Ureter (tissue), 1 donor: Measurements from ENCODE around the gene TCF12. TPM values are rescaled to one million over a fixed set of nuclear protein-coding genes. Genes with fewer than 3 reads are reported as not detected.

ENCODE experiments used
- DNase-seq: peaks from one replicate; pipeline ENCODE4 v3.0.0-alpha.2; 2020; ENCODE audit warnings: low spot score
- total RNA-seq: library from RNA; stranded (reverse); gene quantifications from one replicate; pipeline ENCODE4 v1.2.4, GENCODE V29; 2023
- donor health status: DM: yes; HTN: yes; CAD: no.

Gene TCF12
- total RNA-seq, 1 donor from 2014 or later, result 158 TPM

DNA sequence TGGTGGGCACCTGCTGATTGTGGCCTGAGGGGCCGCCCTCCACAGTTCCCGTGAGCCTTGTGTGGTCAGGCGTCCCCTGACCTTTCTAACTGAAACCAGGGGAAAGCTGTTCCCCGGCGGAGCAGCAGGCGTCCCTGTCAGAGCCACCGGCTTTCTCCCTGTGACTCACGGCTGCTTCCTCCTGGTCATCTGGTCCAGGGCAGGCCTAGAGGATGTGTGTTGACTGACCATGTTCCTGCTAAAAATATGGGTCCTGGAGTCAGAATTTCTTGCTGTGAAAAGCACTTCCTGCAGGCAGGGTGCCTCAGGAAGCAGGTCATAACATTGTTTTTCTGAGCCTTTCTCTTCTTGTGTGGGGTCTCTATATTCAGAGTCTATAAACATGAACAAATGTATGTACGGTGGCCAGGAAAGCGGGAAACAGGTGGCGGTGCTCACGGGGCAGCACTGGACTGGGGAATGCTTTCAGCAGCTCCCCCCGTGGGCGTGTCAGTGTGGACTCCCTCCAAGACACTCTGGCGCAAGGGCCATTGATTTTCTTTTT, 419.5 kb downstream of the TCF12 start:
- DNase-seq, result no peak

DNA sequence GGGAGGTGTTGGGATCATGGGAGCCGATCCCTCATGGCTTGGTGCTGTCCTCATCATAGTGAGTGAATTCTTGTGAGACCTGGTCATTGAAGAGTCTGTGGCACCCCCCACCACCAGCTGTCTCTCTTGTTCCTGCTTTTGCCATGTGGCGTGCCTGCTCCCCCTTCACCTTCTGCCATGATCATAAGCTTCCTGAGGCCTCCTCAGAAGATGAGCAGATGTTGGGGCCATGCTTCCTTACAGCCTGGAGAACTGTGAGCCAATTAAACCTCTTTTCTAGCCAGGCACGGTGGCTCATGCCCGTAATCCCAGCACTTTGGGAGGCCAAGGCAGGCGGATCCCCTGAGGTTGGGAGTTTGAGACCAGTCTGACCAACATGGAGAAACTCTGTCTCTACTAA, 420.9 kb downstream of the TCF12 start:
- DNase-seq, result no peak

Other genes starting within 250 kb of the TCF12 start
- 73.8 TPM for gene ZNF280D, start 185.1 kb upstream of the TCF12 start, total RNA-seq